Osteoblast (primary cell): Measurements from ENCODE around the gene SAMM50. TPM values are rescaled to one million over a fixed set of nuclear protein-coding genes. Genes with fewer than 3 reads are reported as not detected.

Experiments
- DNase-seq: peaks from one replicate; pipeline ENCODE4 v3.0.0; 2011; ENCODE audit warnings: low spot score, mixed read lengths; ENCODE audit not compliant: insufficient read length; ENCODE audit errors: missing footprints
- H2AFZ ChIP-seq: 2 replicates; pipeline ENCODE4 v1.6.0; 2011; ENCODE audit warnings: mild to moderate bottlenecking, low read length
- H3K27ac ChIP-seq: 2 replicates; pipeline ENCODE4 v1.5.1; 2011; ENCODE audit warnings: mild to moderate bottlenecking, low read depth, low read length, moderate library complexity
- H3K27me3 ChIP-seq: 2 replicates; pipeline ENCODE4 v1.6.0; 2012; ENCODE audit warnings: mild to moderate bottlenecking, control low read depth, inconsistent platforms, low read length, moderate library complexity; ENCODE audit not compliant: insufficient read depth
- H3K36me3 ChIP-seq: 2 replicates; pipeline ENCODE4 v1.5.1; 2011; ENCODE audit warnings: mild to moderate bottlenecking, low read length, control low read depth, moderate library complexity; ENCODE audit not compliant: insufficient read depth
- H3K4me1 ChIP-seq: 2 replicates; pipeline ENCODE4 v1.5.1; 2011; ENCODE audit warnings: mild to moderate bottlenecking, low read length, control low read depth, moderate library complexity; ENCODE audit not compliant: insufficient read depth
- H3K4me2 ChIP-seq: 2 replicates; pipeline ENCODE4 v1.6.0; 2011; ENCODE audit warnings: mild to moderate bottlenecking, low read length; ENCODE audit not compliant: insufficient read depth
- H3K4me3 ChIP-seq: fragments of 200-600 bp; sonication (generic); 3 replicates; pipeline ENCODE4 v1.5.1; 2012; ENCODE audit warnings: mild to moderate bottlenecking, low read length, inconsistent platforms; ENCODE audit not compliant: insufficient read depth
- H3K79me2 ChIP-seq: 2 replicates; pipeline ENCODE4 v1.6.0; 2012; ENCODE audit warnings: mild to moderate bottlenecking, low read length, control low read depth, inconsistent platforms; ENCODE audit not compliant: insufficient read depth
- H3K9me3 ChIP-seq: 2 replicates; pipeline ENCODE4 v1.5.1; 2011; ENCODE audit warnings: low read depth, low read length, control low read depth
- H4K20me1 ChIP-seq: 2 replicates; pipeline ENCODE4 v1.6.0; 2012; ENCODE audit warnings: mild to moderate bottlenecking, low read length, control low read depth; ENCODE audit not compliant: insufficient read depth
- CTCF ChIP-seq: IDR thresholded peaks from 2 replicates; pipeline ENCODE4 v1.5.1; 2011; ENCODE audit warnings: mild to moderate bottlenecking, low read depth, low read length, moderate library complexity; ENCODE audit errors: extremely low read depth
- total RNA-seq: library from RNA; depleted of rRNA; stranded (reverse); fragments of >200 nt; gene quantifications from 2 replicates; pipeline ENCODE4 v1.2.3, GENCODE V29; 2012

Gene SAMM50
- total RNA-seq, 1 donor = 36.6 TPM

- DNase-seq = no peak
- H2AFZ ChIP-seq = no peak overlapping the region
- H3K79me2 ChIP-seq = no peaks in the 10 kb centered on the region
- H3K9me3 ChIP-seq = no peaks in the 10 kb centered on the region
- H3K4me3 ChIP-seq = no peak overlapping the region
- no peak overlapping the region for H3K4me2 ChIP-seq
- TF ChIP-seq CTCF = no peak
- no peak overlapping the region for H3K27ac ChIP-seq
- H4K20me1 ChIP-seq = no peaks in the 10 kb centered on the region
- peaks cover 78% of the 10 kb centered on the region for H3K36me3 ChIP-seq
- no peaks in the 10 kb centered on the region for H3K27me3 ChIP-seq
- H3K4me1 ChIP-seq = no peaks in the 10 kb centered on the region
These were observed 25.3 kb downstream of the SAMM50 start for GRCh38 chr22:43980579-43980978.

- TF ChIP-seq CTCF = no peak
- no peaks in the 10 kb centered on the region for H3K9me3 ChIP-seq
- no peak overlapping the region for H2AFZ ChIP-seq
- H3K4me1 ChIP-seq = no peaks in the 10 kb centered on the region
- no peak overlapping the region for H3K4me2 ChIP-seq
- no peaks in the 10 kb centered on the region for H3K27me3 ChIP-seq
- DNase-seq = no peak
- no peak overlapping the region for H3K4me3 ChIP-seq
- no peak overlapping the region for H3K27ac ChIP-seq
- no peaks in the 10 kb centered on the region for H3K79me2 ChIP-seq
- peaks cover 78% of the 10 kb centered on the region for H3K36me3 ChIP-seq
- no peaks in the 10 kb centered on the region for H4K20me1 ChIP-seq
These were observed 25.8 kb downstream of the SAMM50 start for GRCh38 chr22:43980996-43981395.

- H2AFZ ChIP-seq = no peak overlapping the region
- DNase-seq = no peak
- H3K4me3 ChIP-seq = no peak overlapping the region
- H3K9me3 ChIP-seq = no peaks in the 10 kb centered on the region
- no peak overlapping the region for H3K27ac ChIP-seq
- no peaks in the 10 kb centered on the region for H3K27me3 ChIP-seq
- H3K36me3 ChIP-seq = peaks cover 77% of the 10 kb centered on the region
- no peaks in the 10 kb centered on the region for H3K79me2 ChIP-seq
- no peaks in the 10 kb centered on the region for H4K20me1 ChIP-seq
- TF ChIP-seq CTCF = no peak
- no peak overlapping the region for H3K4me2 ChIP-seq
- H3K4me1 ChIP-seq = no peaks in the 10 kb centered on the region
These were observed 28.6 kb downstream of the SAMM50 start for GRCh38 chr22:43983808-43984207.

- Histone ChIP-seq H3K27ac (no peak overlapping the region), H4K20me1 (no peaks in the 10 kb centered on the region), H3K79me2 (no peaks in the 10 kb centered on the region), H3K27me3 (no peaks in the 10 kb centered on the region), H3K9me3 (no peaks in the 10 kb centered on the region), H3K4me2 (no peak overlapping the region), H3K36me3 (peaks cover 75% of the 10 kb centered on the region), H2AFZ (no peak overlapping the region), H3K4me1 (no peaks in the 10 kb centered on the region), H3K4me3 (no peak overlapping the region)
- no peak for TF ChIP-seq CTCF
- no peak for DNase-seq
These were observed 30.3 kb downstream of the SAMM50 start for GRCh38 chr22:43985532-43985931.
